ENCODE measurements around the gene GABRA4. TPM values are rescaled to one million over a fixed set of nuclear protein-coding genes. Genes with fewer than 3 reads are reported as not detected.

GABRA4 gene
- total and polyA plus RNA-seq, 10 donors, result under 0.01 to 0.10 (median 0.04) TPM; not detected in 6

DNA sequence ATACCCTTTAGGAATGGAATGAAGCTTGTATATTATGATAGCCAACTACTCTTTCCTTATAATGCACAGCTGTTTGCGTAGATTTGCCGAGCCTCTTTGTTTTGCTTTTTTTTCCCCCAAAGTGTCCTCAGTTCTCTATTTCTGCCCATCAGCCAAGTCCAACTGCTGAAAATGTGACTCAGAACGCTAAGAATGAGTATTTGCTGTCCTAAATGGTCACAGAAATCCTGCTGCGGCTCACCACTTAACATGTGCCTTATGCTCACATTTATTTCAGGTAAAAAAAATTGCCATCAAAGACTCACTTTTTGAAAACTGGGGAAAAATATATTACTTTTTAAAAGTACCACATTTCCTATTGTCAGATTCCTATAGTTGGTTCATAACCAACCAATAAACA is 36.9 kb downstream of the GABRA4 start:
- TF ChIP-seq POLR2A (IDR thresholded peaks at IDR 0.05) (no peak), POLR2AphosphoS5 (IDR thresholded peaks at IDR 0.05) (no peak)
- TF ChIP-seq, protein P1, sequence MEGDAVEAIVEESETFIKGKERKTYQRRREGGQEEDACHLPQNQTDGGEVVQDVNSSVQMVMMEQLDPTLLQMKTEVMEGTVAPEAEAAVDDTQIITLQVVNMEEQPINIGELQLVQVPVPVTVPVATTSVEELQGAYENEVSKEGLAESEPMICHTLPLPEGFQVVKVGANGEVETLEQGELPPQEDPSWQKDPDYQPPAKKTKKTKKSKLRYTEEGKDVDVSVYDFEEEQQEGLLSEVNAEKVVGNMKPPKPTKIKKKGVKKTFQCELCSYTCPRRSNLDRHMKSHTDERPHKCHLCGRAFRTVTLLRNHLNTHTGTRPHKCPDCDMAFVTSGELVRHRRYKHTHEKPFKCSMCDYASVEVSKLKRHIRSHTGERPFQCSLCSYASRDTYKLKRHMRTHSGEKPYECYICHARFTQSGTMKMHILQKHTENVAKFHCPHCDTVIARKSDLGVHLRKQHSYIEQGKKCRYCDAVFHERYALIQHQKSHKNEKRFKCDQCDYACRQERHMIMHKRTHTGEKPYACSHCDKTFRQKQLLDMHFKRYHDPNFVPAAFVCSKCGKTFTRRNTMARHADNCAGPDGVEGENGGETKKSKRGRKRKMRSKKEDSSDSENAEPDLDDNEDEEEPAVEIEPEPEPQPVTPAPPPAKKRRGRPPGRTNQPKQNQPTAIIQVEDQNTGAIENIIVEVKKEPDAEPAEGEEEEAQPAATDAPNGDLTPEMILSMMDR (IDR thresholded peaks at IDR 0.05 in 8 of 11, conservative IDR thresholded peaks at IDR 0.05 in 3 of 11), result no peak
- no peak for DNase-seq
- H3K4me1 ChIP-seq, result no peaks in the 10 kb centered on the region
- H3K9me3 ChIP-seq, result no peaks in the 10 kb centered on the region
- WGBS, 5 donors, result 66 to 77% (median 70%) methylated on average over 4 of the region's 4 CpGs
- peaks cover 0 to 4% (median 0%) of the 10 kb centered on the region in 7 donors for H3K27me3 ChIP-seq (replicated peaks in 1 of 7)
- H3K27ac ChIP-seq, result no peak overlapping the region
- no peaks in the 10 kb centered on the region for H3K36me3 ChIP-seq
- H3K4me3 ChIP-seq, result no peak overlapping the region
- intact Hi-C loops (cut with DNase I; ENCODE audit: low total_unique reads), result no loop called here

- Histone ChIP-seq H3K27me3 (replicated peaks in 1 of 7) (peaks cover 0 to 4% (median 0%) of the 10 kb centered on the region in 7 donors), H3K4me1 (no peaks in the 10 kb centered on the region), H3K9me3 (no peaks in the 10 kb centered on the region), H3K27ac (no peak overlapping the region), H3K36me3 (no peaks in the 10 kb centered on the region), H3K4me3 (no peak overlapping the region)
- TF ChIP-seq POLR2A (IDR thresholded peaks at IDR 0.05), result no peak
- TF ChIP-seq POLR2AphosphoS5 (IDR thresholded peaks at IDR 0.05), result no peak
- TF ChIP-seq, protein P1 (IDR thresholded peaks at IDR 0.05 in 8 of 11, conservative IDR thresholded peaks at IDR 0.05 in 3 of 11), result no peak
- no peak for DNase-seq
- intact Hi-C loops (cut with DNase I; ENCODE audit: low total_unique reads), result no loop called here
Observed at GRCh38 chr4:46955601-46956000, 37.8 kb downstream of the GABRA4 start.

GRCh38 chr4:46954643-46955042 is 38.7 kb downstream of the GABRA4 start:
- Histone ChIP-seq H3K4me3 (no peak overlapping the region), H3K27ac (no peak overlapping the region), H3K27me3 (replicated peaks in 1 of 7) (peaks cover 0 to 4% (median 0%) of the 10 kb centered on the region in 7 donors), H3K9me3 (no peaks in the 10 kb centered on the region), H3K4me1 (no peaks in the 10 kb centered on the region), H3K36me3 (no peaks in the 10 kb centered on the region)
- no peak for DNase-seq
- intact Hi-C loops (cut with DNase I; ENCODE audit: low total_unique reads), result no loop called here
- TF ChIP-seq, protein P1 (IDR thresholded peaks at IDR 0.05 in 8 of 11, conservative IDR thresholded peaks at IDR 0.05 in 3 of 11), result no peak
- no peak for TF ChIP-seq POLR2AphosphoS5 (IDR thresholded peaks at IDR 0.05)

GRCh38 chr4:46953564-46953963 is 39.8 kb downstream of the GABRA4 start:
- TF ChIP-seq POLR2A (IDR thresholded peaks at IDR 0.05) (no peak), POLR2AphosphoS5 (IDR thresholded peaks at IDR 0.05) (no peak)
- TF ChIP-seq, protein P1 (IDR thresholded peaks at IDR 0.05 in 8 of 11, conservative IDR thresholded peaks at IDR 0.05 in 3 of 11), result no peak
- no peaks in the 10 kb centered on the region for H3K9me3 ChIP-seq
- no peaks in the 10 kb centered on the region for H3K4me1 ChIP-seq
- no peaks in the 10 kb centered on the region for H3K36me3 ChIP-seq
- no peak overlapping the region for H3K4me3 ChIP-seq
- no peak for DNase-seq
- WGBS, 5 donors, result 83 to 92% (median 92%) methylated on average over 2 of the region's 2 CpGs
- H3K27me3 ChIP-seq (replicated peaks in 1 of 7), result peaks cover 0 to 4% (median 0%) of the 10 kb centered on the region in 7 donors
- intact Hi-C loops (cut with DNase I; ENCODE audit: low total_unique reads), result no loop called here
- no peak overlapping the region for H3K27ac ChIP-seq
